H1 (cell line): ENCODE data around the gene ULK2. TPM values are rescaled to one million over a fixed set of nuclear protein-coding genes. Genes with fewer than 3 reads are reported as not detected.

ENCODE experiments used
- CTCF ChIA-PET: fragments of 300-600 bp; sonication (Branson Sonifier 250); formaldehyde crosslinking; loops from one replicate; lab custom pipeline; 2021; ENCODE audit not compliant: partially characterized antibody; lab: Charles Lee
- POLR2A ChIA-PET: fragments of 300-600 bp; sonication (Branson Sonifier 250); formaldehyde crosslinking; loops from one replicate; lab custom pipeline; 2021; ENCODE audit warnings: inconsistent platforms; ENCODE audit not compliant: partially characterized antibody; lab: Charles Lee
- DNase-seq, 2 experiments: peaks; one replicate each; pipeline versions ENCODE4 v3.0.0 to v3.0.0-alpha.2; 2010 to 2022; ENCODE audit warnings: low spot score in 2 of 2, low read depth in 1 of 2, mixed read lengths in 1 of 2
- FAIRE-seq: peaks from 2 replicates; lab custom pipeline; 2011; peaks lifted over from hg19 to GRCh38; lab: Jason Lieb, UNC
- H2AFZ ChIP-seq: 2 replicates; pipeline ENCODE4 v1.8.1; 2012; ENCODE audit warnings: low read length, inconsistent platforms
- H2AK5ac ChIP-seq: 2 replicates; pipeline ENCODE4 v1.6.1; 2013; ENCODE audit warnings: low read depth, low read length
- H2BK120ac ChIP-seq: replicated peaks from 2 replicates; pipeline ENCODE3; 2013; ENCODE audit warnings: low read depth, low read length, inconsistent platforms
- H2BK12ac ChIP-seq: 2 replicates; pipeline ENCODE4 v1.6.1; 2013; ENCODE audit warnings: low read depth, low read length
- H2BK15ac ChIP-seq: 2 replicates; pipeline ENCODE4 v1.6.1; 2013; ENCODE audit warnings: low read length
- H2BK20ac ChIP-seq: 2 replicates; pipeline ENCODE4 v1.6.1; 2013; ENCODE audit warnings: low read length
- H2BK5ac ChIP-seq: 2 replicates; pipeline ENCODE4 v1.6.1; 2013; ENCODE audit warnings: low read depth, low read length
- H3K14ac ChIP-seq: 2 replicates; pipeline ENCODE4 v1.6.1; 2013; ENCODE audit warnings: inconsistent platforms; ENCODE audit not compliant: insufficient read length
- H3K18ac ChIP-seq: 2 replicates; pipeline ENCODE4 v1.6.1; 2013; ENCODE audit warnings: low read length; ENCODE audit errors: extremely low read depth
- H3K23ac ChIP-seq: 2 replicates; pipeline ENCODE4 v1.6.1; 2013; ENCODE audit warnings: inconsistent platforms; ENCODE audit not compliant: insufficient read length
- H3K23me2 ChIP-seq: 2 replicates; pipeline ENCODE4 v1.6.1; 2013; ENCODE audit warnings: low read depth, low read length
- H3K27ac ChIP-seq: 2 replicates; pipeline ENCODE4 v1.6.1; 2011; ENCODE audit warnings: low read depth, low read length, inconsistent platforms
- H3K27me3 ChIP-seq, 4 experiments: replicated peaks in 1 of 4; 1 replicate in 1 of 4; 2 replicates in 3 of 4; pipeline versions ENCODE4 v1.6.1 to v1.8.1; 2011 to 2013; ENCODE audit warnings: low read length in 3 of 4, mild to moderate bottlenecking in 3 of 4, inconsistent platforms in 2 of 4, mixed read lengths in 2 of 4, moderate library complexity in 1 of 4; ENCODE audit not compliant: control insufficient read depth in 3 of 4, insufficient read depth in 3 of 4; ENCODE audit errors: extremely low read depth in 1 of 4
- H3K36me3 ChIP-seq, 4 experiments: 2 replicates each; pipeline versions ENCODE4 v1.6.1 to v1.8.1; 2011 to 2013; ENCODE audit warnings: mild to moderate bottlenecking in 4 of 4, low read length in 3 of 4, moderate library complexity in 2 of 4, control low read depth in 1 of 4, inconsistent platforms in 1 of 4; ENCODE audit not compliant: insufficient read depth in 4 of 4, control insufficient read depth in 2 of 4
- H3K4ac ChIP-seq: replicated peaks from 2 replicates; pipeline ENCODE3; 2013; ENCODE audit warnings: low read length, low read depth, mixed read lengths, inconsistent platforms; ENCODE audit not compliant: insufficient read length
- H3K4me1 ChIP-seq, 4 experiments: replicated peaks in 1 of 4; 1 replicate in 1 of 4; 2 replicates in 3 of 4; pipeline versions ENCODE4 v1.6.1 to v1.8.1; 2011 to 2013; ENCODE audit warnings: low read length in 3 of 4, inconsistent platforms in 2 of 4, mixed read lengths in 1 of 4; ENCODE audit not compliant: insufficient read depth in 4 of 4, control insufficient read depth in 3 of 4
- H3K4me2 ChIP-seq, 2 experiments: 2 replicates each; pipeline versions ENCODE4 v1.6.1 to v1.8.1; 2011 to 2013; ENCODE audit warnings: low read depth in 2 of 2, low read length in 2 of 2, control low read depth in 1 of 2, inconsistent platforms in 1 of 2, mild to moderate bottlenecking in 1 of 2; ENCODE audit not compliant: insufficient read depth in 1 of 2
- H3K4me3 ChIP-seq, 4 experiments: fragments of 200-600, 300-600 bp in 1 of 4; sonication (generic), shearing (Covaris generic), sonication (Bioruptor Twin) in 1 of 4; 2 replicates each; pipeline versions ENCODE4 v1.5.1 to v1.8.1; 2011 to 2016; ENCODE audit warnings: low read length in 4 of 4, low read depth in 3 of 4, control low read depth in 2 of 4, inconsistent platforms in 2 of 4, mild to moderate bottlenecking in 2 of 4, mixed read lengths in 1 of 4, moderate library complexity in 1 of 4; ENCODE audit not compliant: insufficient read depth in 2 of 4; ENCODE audit errors: extremely low read depth in 1 of 4
- H3K56ac ChIP-seq: replicated peaks from 2 replicates; pipeline ENCODE3; 2013; ENCODE audit warnings: low read depth, mild to moderate bottlenecking, mixed read lengths, low read length, inconsistent platforms; ENCODE audit not compliant: insufficient read length
- H3K79me1 ChIP-seq: 2 replicates; pipeline ENCODE4 v1.6.1; 2013; ENCODE audit warnings: low read depth, low read length, control low read depth
- H3K79me2 ChIP-seq, 2 experiments: 2 replicates each; pipeline versions ENCODE4 v1.6.1 to v1.8.1; 2012 to 2013; ENCODE audit warnings: low read length in 2 of 2, mild to moderate bottlenecking in 2 of 2, inconsistent platforms in 1 of 2; ENCODE audit not compliant: insufficient read depth in 2 of 2, control insufficient read depth in 1 of 2
- H3K9ac ChIP-seq, 4 experiments: replicated peaks in 1 of 4; 1 replicate in 1 of 4; 2 replicates in 3 of 4; pipeline versions ENCODE4 v1.6.1 to v1.8.1; 2011 to 2013; ENCODE audit warnings: low read depth in 3 of 4, low read length in 3 of 4, control low read depth in 2 of 4, mild to moderate bottlenecking in 2 of 4, moderate library complexity in 2 of 4, inconsistent platforms in 1 of 4; ENCODE audit errors: extremely low read depth in 1 of 4
- H3K9me3 ChIP-seq, 2 experiments: 2 replicates each; pipeline versions ENCODE4 v1.6.1 to v1.8.1; 2012 to 2013; ENCODE audit warnings: mild to moderate bottlenecking in 2 of 2, moderate library complexity in 2 of 2, control low read depth in 1 of 2, inconsistent platforms in 1 of 2, low read depth in 1 of 2, low read length in 1 of 2, mixed read lengths in 1 of 2; ENCODE audit not compliant: insufficient read depth in 2 of 2
- H4K20me1 ChIP-seq, 2 experiments: replicated peaks in 1 of 2; 2 replicates each; pipeline versions ENCODE3 to v1.8.1; 2011 to 2013; ENCODE audit warnings: inconsistent platforms in 2 of 2, low read length in 2 of 2, mild to moderate bottlenecking in 1 of 2; ENCODE audit not compliant: insufficient read depth in 2 of 2, control insufficient read depth in 1 of 2
- H4K5ac ChIP-seq: 2 replicates; pipeline ENCODE4 v1.6.1; 2013; ENCODE audit warnings: low read length, low read depth, mixed read lengths, inconsistent platforms; ENCODE audit not compliant: insufficient read length
- H4K8ac ChIP-seq: 2 replicates; pipeline ENCODE4 v1.8.0; 2013; ENCODE audit warnings: mild to moderate bottlenecking, moderate library complexity, low read length, inconsistent platforms; ENCODE audit not compliant: insufficient read depth; ENCODE audit errors: extremely low read depth
- H4K91ac ChIP-seq: replicated peaks from 2 replicates; pipeline ENCODE3; 2013; ENCODE audit warnings: low read length, mixed read lengths, inconsistent platforms; ENCODE audit not compliant: insufficient read length
- CREB1 ChIP-seq: IDR thresholded peaks from 2 replicates; pipeline ENCODE4 v1.6.1; 2012; ENCODE audit warnings: inconsistent platforms
- E2F6 ChIP-seq: IDR thresholded peaks from 2 replicates; pipeline ENCODE4 v1.6.1; 2012; ENCODE audit warnings: inconsistent platforms
- EP300 ChIP-seq, 2 experiments: IDR thresholded peaks; 1 replicate in 1 of 2; 2 replicates in 1 of 2; pipeline ENCODE4 v1.6.1; 2011 to 2012; ENCODE audit warnings: low read depth in 2 of 2, low read length in 2 of 2, mild to moderate bottlenecking in 2 of 2, borderline replicate concordance in 1 of 2, inconsistent platforms in 1 of 2, moderate library complexity in 1 of 2
- FOSL1 ChIP-seq: IDR thresholded peaks from 2 replicates; pipeline ENCODE4 v1.6.1; 2011; ENCODE audit warnings: mild to moderate bottlenecking, low read depth, low read length, moderate library complexity; ENCODE audit not compliant: insufficient read depth
- MAFK ChIP-seq: IDR thresholded peaks from 2 replicates; pipeline ENCODE4 v1.6.1; 2012; ENCODE audit warnings: low read depth, mild to moderate bottlenecking, improper control_type of control experiment, low read length
- POLR2A ChIP-seq, 2 experiments: IDR thresholded peaks; 1 replicate in 1 of 2; 2 replicates in 1 of 2; pipeline ENCODE4 v1.6.1; 2011; ENCODE audit warnings: low read depth in 2 of 2, low read length in 2 of 2, mild to moderate bottlenecking in 2 of 2; ENCODE audit errors: control extremely low read depth in 1 of 2
- POLR2AphosphoS5 ChIP-seq: IDR thresholded peaks from 2 replicates; pipeline ENCODE4 v1.6.1; 2011; ENCODE audit warnings: low read depth, low read length
- RXRA ChIP-seq: IDR thresholded peaks from 2 replicates; pipeline ENCODE4 v1.6.1; 2011; ENCODE audit warnings: low read depth, mild to moderate bottlenecking, low read length, moderate library complexity; ENCODE audit not compliant: insufficient read depth
- SIX5 ChIP-seq: IDR thresholded peaks from 2 replicates; pipeline ENCODE4 v1.6.1; 2011; ENCODE audit warnings: mild to moderate bottlenecking, low read depth, low read length
- SUZ12 ChIP-seq: fragments of 200-600 bp; sonication (generic); IDR thresholded peaks from 2 replicates; pipeline ENCODE4 v1.6.1; 2012; ENCODE audit warnings: mild to moderate bottlenecking, inconsistent platforms, low read length, moderate library complexity, mixed read lengths
- WGBS, 2 experiments: shearing (Covaris generic) in 1 of 2; methylation state at CpG; one replicate each; pipeline versions ENCODE4 v1.1.6 to v1.1.7; 2013 to 2015; ENCODE audit warnings: low lambda C conversion rate in 2 of 2, mixed read lengths in 2 of 2, inconsistent platforms in 1 of 2, low coverage in 1 of 2, missing lambda C conversion rate in 1 of 2; ENCODE audit not compliant: insufficient replicate concordance in 2 of 2, insufficient coverage in 1 of 2, insufficient read length in 1 of 2; ENCODE audit errors: extremely low coverage in 1 of 2, missing lambda C conversion rate in 1 of 2; 5-methylcytosine and 5-hydroxymethylcytosine counted together
- polyA plus RNA-seq, 7 experiments: library from polyadenylated mRNA; depleted of rRNA in 3 of 7; stranded (reverse) in 5 of 7; unstranded in 2 of 7; fragments of >200 nt in 5 of 7; fragments of 200-250 nt in 2 of 7; gene quantifications; 1 replicate in 5 of 7; 2 replicates in 1 of 7; 4 replicates in 1 of 7; pipeline versions ENCODE4 v1.2.1 to v1.2.3, GENCODE V29; 2011 to 2013; ENCODE audit warnings: missing spikeins in 2 of 7, mixed read lengths in 2 of 7
- total RNA-seq: library from RNA; stranded (reverse); fragmentation: NEBNext Ultra II Directional; extraction: Animal tissue kit (Norgen Biotek cat#: 25700); gene quantifications from 2 replicates; pipeline ENCODE4 v1.2.1, GENCODE V29; 2021

Gene ULK2
- total and polyA plus RNA-seq, 2 of the 8 experiments (the other 6 are each of a cell fraction or from before 2014, with no cell fraction given), result 5.3 to 9.8 TPM

DNA sequence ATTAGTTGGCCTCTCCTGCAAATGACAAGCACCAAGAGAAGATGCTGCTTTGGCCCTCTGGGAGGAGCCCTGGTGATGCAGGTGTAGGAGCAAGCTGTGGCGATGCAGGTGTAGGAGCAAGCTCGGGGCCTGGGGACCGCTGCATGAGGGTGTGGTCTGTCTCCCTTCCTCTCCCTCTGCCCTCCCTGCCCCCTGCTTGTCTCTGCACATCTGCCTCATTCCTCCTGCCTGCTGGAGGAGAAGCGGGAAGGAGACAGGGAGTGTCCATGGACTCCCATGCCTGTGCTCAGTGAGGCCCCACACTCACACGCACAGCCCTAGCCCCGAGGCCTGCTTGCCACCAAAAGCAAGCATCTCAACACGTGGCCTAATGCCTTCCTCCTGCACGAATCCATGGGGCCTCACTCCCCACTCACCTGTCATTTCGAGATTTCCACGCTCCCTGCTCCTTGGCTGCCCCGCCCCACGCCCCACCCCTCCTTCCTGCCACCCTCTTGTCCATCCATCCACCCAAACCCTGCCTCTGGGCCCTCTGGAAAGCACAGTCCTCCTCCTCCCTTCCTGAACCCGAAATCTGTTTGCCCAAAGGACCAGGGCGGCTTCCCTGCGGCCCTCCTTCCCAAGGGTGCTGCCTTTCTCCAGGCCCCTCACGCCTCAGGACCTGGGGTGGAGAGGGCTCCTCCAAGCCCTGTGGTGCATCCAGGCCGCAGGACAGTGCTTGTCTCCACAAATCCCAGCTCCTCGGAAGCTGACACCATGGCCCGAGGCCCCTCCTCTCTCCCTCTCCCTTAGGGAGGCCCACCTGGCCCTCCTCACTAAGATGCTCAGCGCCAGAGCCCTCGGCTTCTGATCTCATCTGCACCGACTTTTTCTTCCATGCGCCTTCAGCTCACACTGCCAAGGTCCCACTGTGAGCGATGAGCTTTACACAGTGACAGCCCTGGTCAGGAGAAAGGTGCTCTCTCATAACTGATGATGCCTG is 107.9 kb downstream of the ULK2 start:
- no peak overlapping the region for H2AK5ac ChIP-seq
- H4K20me1 ChIP-seq, result no peaks in the 10 kb centered on the region
- H2BK20ac ChIP-seq, result no peak overlapping the region; the same call in 1 of the 2 replicates
- H3K36me3 ChIP-seq, result no peaks in the 10 kb centered on the region
- no peak overlapping the region for H3K4me3 ChIP-seq
- no peak overlapping the region for H3K4me2 ChIP-seq
- H3K79me2 ChIP-seq, result no peaks in the 10 kb centered on the region
- H3K18ac ChIP-seq, result no peak overlapping the region
- FAIRE-seq (no peak), DNase-seq (no peak)
- no peak overlapping the region for H3K56ac ChIP-seq
- no peak overlapping the region for H3K23ac ChIP-seq
- ChIA-PET POLR2A (interaction anchor here (0.9 kb wide), 1 partner anchor 15 kb away, joined by 3 read pairs; no protein-coding TSS in a partner anchor), CTCF (interaction anchor here (0.8 to 8.7 kb wide), 7 partner anchors 12 to 397 kb away, joined by 3 to 52 read pairs (median 5); partner anchors contain the start of gene B9D1)
- H3K4ac ChIP-seq, result no peak overlapping the region
- no peaks in the 10 kb centered on the region for H3K4me1 ChIP-seq
- H3K14ac ChIP-seq, result no peak overlapping the region
- H3K27ac ChIP-seq, result no peak overlapping the region
- no peaks in the 10 kb centered on the region for H3K23me2 ChIP-seq
- no peaks in the 10 kb centered on the region for H3K79me1 ChIP-seq
- no peak overlapping the region for H3K9ac ChIP-seq
- no peaks in the 10 kb centered on the region for H3K27me3 ChIP-seq
- H2BK15ac ChIP-seq, result no peak overlapping the region
- H2BK12ac ChIP-seq, result peak overlapping the region; percentile 11; the same call in 1 of the 2 replicates
- H4K5ac ChIP-seq, result no peak overlapping the region
- no peak overlapping the region; the same call in 1 of the 2 replicates for H4K8ac ChIP-seq
- H2BK5ac ChIP-seq, result 0 out of 2 replicates have a peak overlapping the region, but pooled peaks have one; percentile 24
- H4K91ac ChIP-seq, result peak overlapping the region; percentile 29
- no peak overlapping the region for H2BK120ac ChIP-seq
- WGBS, 2 experiments, result 80% methylated on average over 19 of the region's 24 CpGs; no CpG with 5 or more reads in 1 of the 2 experiments
- no peak overlapping the region for H2AFZ ChIP-seq
- no peaks in the 10 kb centered on the region; a peak in 1 of 4 replicates for H3K9me3 ChIP-seq
- TF ChIP-seq FOSL1, result no peak
- TF ChIP-seq MAFK, result no peak
- no peak for TF ChIP-seq CREB1
- TF ChIP-seq E2F6, result no peak
- no peak for TF ChIP-seq POLR2A (IDR thresholded peaks at IDR 0.05; ENCODE audit: control extremely low read depth in 1 of 2, low read depth in 2 of 2, low read length in 2 of 2)
- no peak for TF ChIP-seq SIX5
- no peak for TF ChIP-seq RXRA
- no peak for TF ChIP-seq POLR2AphosphoS5
- TF ChIP-seq SUZ12, result no peak
- no peak for TF ChIP-seq EP300 (IDR thresholded peaks at IDR 0.05; ENCODE audit: borderline replicate concordance in 1 of 2, low read depth in 2 of 2, low read length in 2 of 2)
